HUDEP-2 (cell line): ENCODE results near the gene ZNF750.

Experiments used
- DNase-seq, 76 experiments: peaks; one replicate each; lab custom pipeline; 2025; ENCODE audit not compliant: unreplicated experiment in 76 of 76; lab: John Stamatoyannopoulos, UW

The ZNF750 gene

GRCh38 chr17:82839617-82840292 lies at the start of gene ZNF750:
Gene ZNF750, minus strand, starts transcription at chr17:82840022. Its CDS starts 7,568 bp downstream, at chr17:82832454.
- no peak for DNase-seq

- DNase-seq = no peak
Observed at GRCh38 chr17:82888583-82889495, 49.0 kb upstream of the ZNF750 start.

GRCh38 chr17:82887255-82888164 lies 47.7 kb upstream of the ZNF750 start:
- DNase-seq = no peak

DNA sequence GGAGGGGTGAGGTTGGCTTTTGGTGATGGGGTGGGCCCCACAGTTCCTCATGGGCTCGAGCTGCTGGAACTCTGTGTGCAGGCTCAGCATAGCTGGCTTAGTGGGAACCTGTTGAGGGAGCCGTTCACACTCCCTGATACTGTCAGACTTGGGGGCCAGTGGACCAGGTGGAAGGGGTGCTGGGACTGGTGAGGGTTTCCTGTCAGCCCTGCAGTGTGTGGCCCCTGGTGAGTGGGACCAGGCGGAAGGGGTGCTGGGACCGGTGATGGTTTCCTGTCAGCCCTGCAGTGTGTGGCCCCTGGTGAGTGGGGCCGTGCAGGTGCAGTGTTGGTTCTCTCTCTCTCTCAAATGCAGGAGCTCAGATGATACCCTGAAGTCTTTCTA lies 45.1 kb upstream of the ZNF750 start:
- no peak for DNase-seq

- DNase-seq = peak in 10 of 76 experiments; percentile 1 to 54 (median 21)
Observed at GRCh38 chr17:82884341-82884969, 44.6 kb upstream of the ZNF750 start.

DNA sequence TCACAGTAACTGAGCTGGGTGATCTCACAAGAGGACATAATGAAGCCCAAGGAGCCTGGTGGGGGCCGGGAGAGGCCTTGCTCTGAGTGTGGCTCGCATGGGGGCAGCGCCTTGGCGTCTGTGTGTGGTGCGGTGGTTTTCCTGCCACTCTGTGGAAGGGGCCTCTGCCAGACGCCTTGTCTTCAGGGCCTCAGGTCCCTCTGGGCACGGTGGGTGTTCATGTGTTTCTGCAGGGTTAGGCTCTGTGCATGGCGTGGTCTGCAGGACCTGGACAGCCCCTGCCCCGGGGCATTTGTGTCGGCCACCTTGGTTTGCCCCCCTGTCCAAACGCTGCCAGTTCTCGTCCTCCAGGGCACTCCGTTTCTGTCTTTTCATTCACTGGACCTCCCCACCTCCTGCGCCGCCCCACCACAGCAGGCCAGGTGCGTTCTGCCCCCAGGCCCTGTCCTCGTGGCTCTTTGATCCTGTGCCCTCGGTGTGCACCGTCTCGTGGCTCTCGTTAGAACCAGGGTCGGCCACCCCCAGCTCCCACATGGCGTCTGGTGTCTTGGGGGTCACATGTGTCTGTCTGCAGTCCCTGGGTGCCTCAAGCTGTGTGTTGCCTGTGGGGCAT lies 43.7 kb upstream of the ZNF750 start:
- DNase-seq = no peak

GRCh38 chr17:82882715-82883418 lies 43.0 kb upstream of the ZNF750 start:
- no peak for DNase-seq

- DNase-seq = peak in 7 of 76 experiments; percentile 11 to 34 (median 22)
Observed at GRCh38 chr17:82881900-82882714, 42.3 kb upstream of the ZNF750 start.

DNA sequence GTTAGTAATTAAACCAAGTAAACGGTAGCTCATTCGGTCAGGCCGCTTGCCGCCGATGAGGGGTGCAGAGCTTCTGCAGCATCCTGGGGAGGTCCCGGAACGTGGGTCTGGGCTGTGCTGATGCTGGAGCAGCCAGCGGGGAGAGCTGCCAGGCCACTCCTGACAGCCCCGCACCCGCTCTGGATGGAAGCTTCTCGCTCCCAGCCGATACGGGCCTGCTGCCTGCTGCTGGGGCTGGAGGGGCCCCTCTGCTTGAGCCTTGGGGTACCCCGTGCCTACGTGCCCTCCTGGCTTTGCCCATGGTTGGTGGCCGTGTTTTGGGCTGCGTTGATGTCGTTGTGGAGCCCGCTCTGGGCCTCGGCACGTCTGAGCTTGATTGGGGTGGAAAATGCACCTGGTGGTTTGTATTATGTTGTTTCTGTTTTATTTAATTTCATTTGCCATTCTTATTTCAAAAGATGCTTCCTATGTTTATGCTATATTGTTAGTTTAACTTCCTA lies 41.6 kb upstream of the ZNF750 start:
- DNase-seq = no peak

- DNase-seq = no peak
Observed at GRCh38 chr17:82880620-82881323, 41.0 kb upstream of the ZNF750 start.

DNA sequence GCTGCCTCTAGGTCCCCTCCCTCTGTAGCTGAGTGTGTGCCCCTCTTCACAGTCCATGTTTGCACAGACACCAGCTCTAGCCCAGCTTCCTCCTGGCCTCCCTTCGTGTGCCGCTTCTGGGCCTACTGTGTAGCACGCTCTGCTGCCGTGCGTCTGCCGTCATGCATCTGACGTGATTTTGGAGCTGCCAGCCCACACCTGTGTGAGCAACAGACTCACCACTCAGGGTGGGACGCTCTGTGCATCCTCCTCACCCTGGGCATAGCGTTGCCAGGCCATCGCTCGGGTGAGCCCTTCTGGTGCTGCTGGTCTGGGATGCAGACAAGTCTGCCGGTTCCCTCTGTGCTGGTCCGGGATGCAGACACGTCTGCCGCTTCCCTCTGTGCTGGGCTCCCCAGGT lies 39.4 kb upstream of the ZNF750 start:
- DNase-seq = no peak

- no peak for DNase-seq
Observed at GRCh38 chr17:82878527-82878926, 38.7 kb upstream of the ZNF750 start.

GRCh38 chr17:82876602-82877379 lies 37.0 kb upstream of the ZNF750 start:
- peak in 13 of 76 experiments; percentile 1 to 41 (median 15) for DNase-seq

DNA sequence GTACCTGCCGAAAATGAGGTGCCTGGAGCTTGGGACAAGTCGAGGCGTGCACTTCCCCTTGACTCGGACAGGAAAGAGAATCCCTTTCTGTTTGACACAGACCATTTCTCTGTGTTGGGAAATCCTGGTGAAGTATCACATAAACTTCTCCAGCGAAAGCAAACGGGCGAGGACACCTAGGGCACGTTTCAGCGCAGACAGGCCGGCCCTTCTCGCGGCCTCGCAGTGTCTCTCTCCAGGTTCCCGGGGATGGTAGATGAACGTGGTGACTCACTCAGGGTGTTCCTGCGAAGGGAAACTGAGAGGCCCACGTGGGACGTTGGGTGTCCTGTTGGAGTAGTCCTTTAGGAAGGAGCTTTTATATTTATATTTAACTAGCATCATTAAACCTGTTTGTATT lies 36.3 kb upstream of the ZNF750 start:
- DNase-seq = no peak

GRCh38 chr17:82875407-82875856 lies 35.6 kb upstream of the ZNF750 start:
- DNase-seq = no peak

GRCh38 chr17:82874011-82874835 lies 34.4 kb upstream of the ZNF750 start:
- DNase-seq = no peak
